NT2/D1 (cell line): ENCODE data around the gene DCAF11.

Source experiments
- SUZ12 ChIP-seq: IDR thresholded peaks from 2 replicates; pipeline ENCODE4 v1.6.1; 2011; ENCODE audit not compliant: insufficient read length, insufficient read depth; ENCODE audit errors: extremely low read depth
- YY1 ChIP-seq: IDR thresholded peaks from 2 replicates; pipeline ENCODE4 v1.6.1; 2011; ENCODE audit not compliant: insufficient read length, insufficient read depth

GRCh38 chr14:24075485-24076301 lies 38.9 kb upstream of the DCAF11 start:
- no peak for TF ChIP-seq YY1
- no peak for TF ChIP-seq SUZ12
